K562 (cell line): ENCODE measurements around the gene AHSA1. TPM values are rescaled to one million over a fixed set of nuclear protein-coding genes. Genes with fewer than 3 reads are reported as not detected.

Experiments
- BACH1 ChIP-seq: fragments of 200-800 bp; sonication (Bioruptor generic); IDR thresholded peaks from 2 replicates; pipeline ENCODE4 v1.6.1; 2016; ENCODE audit warnings: missing genetic modification characterization, missing compliant biosample characterization
- CREB5 ChIP-seq: fragments of 250-450 bp; sonication (Bioruptor Pico); IDR thresholded peaks from 2 replicates; pipeline ENCODE4 v1.5.0; 2020; ENCODE audit warnings: mild to moderate bottlenecking
- CSDE1 ChIP-seq, 2 experiments: fragments of 450-650 bp; IDR thresholded peaks; 2 replicates each; pipeline ENCODE4 v1.6.1; 2016; ENCODE audit warnings: mild to moderate bottlenecking in 1 of 2
- E2F5 ChIP-seq: sonication (generic); formaldehyde crosslinking; IDR thresholded peaks from 2 replicates; pipeline ENCODE4 v1.8.0; 2022; ENCODE audit warnings: mild to moderate bottlenecking, missing genetic modification reagents
- HBP1 ChIP-seq: fragments of 450-650 bp; formaldehyde crosslinking; IDR thresholded peaks from 2 replicates; pipeline ENCODE4 v1.4.0; 2022; ENCODE audit warnings: missing genetic modification characterization
- HDAC3 ChIP-seq: fragments of 450-650 bp; IDR thresholded peaks from 2 replicates; pipeline ENCODE4 v1.6.1; 2018; ENCODE audit warnings: borderline replicate concordance, mild to moderate bottlenecking, moderate library complexity; ENCODE audit not compliant: partially characterized antibody
- HNRNPH1 ChIP-seq: fragments of 200-400 bp; formaldehyde crosslinking; optimal IDR thresholded peaks from 2 replicates; pipeline ENCODE3; 2017; ENCODE audit warnings: low read depth, mild to moderate bottlenecking, low read length, moderate library complexity
- HNRNPL ChIP-seq: fragments of 200-400 bp; formaldehyde crosslinking; IDR thresholded peaks from 2 replicates; pipeline ENCODE4 v1.6.1; 2017; ENCODE audit warnings: low read depth, mild to moderate bottlenecking, low read length
- ILK ChIP-seq: fragments of 450-650 bp; IDR thresholded peaks from 2 replicates; pipeline ENCODE4 v1.6.1; 2016; ENCODE audit warnings: missing genetic modification characterization, low read depth, mild to moderate bottlenecking, missing compliant biosample characterization, moderate library complexity, borderline replicate concordance
- NCOA1 ChIP-seq: fragments of 450-650 bp; IDR thresholded peaks from 2 replicates; pipeline ENCODE4 v1.6.1; 2016; ENCODE audit warnings: low read depth
- NCOA2 ChIP-seq, 2 experiments: fragments of 450-650 bp; IDR thresholded peaks; 2 replicates each; pipeline ENCODE4 v1.6.1; 2018; ENCODE audit warnings: mild to moderate bottlenecking in 2 of 2, moderate library complexity in 1 of 2; ENCODE audit not compliant: partially characterized antibody in 2 of 2
- NFRKB ChIP-seq: fragments of 450-650 bp; IDR thresholded peaks from 2 replicates; pipeline ENCODE4 v1.6.1; 2016; ENCODE audit warnings: low read depth
- RBFOX2 ChIP-seq: fragments of 200-400 bp; formaldehyde crosslinking; IDR thresholded peaks from 2 replicates; pipeline ENCODE4 v1.6.1; 2017; ENCODE audit warnings: low read depth, mild to moderate bottlenecking, low read length, moderate library complexity
- SIN3A ChIP-seq, 2 experiments: fragments of 150-350 bp in 1 of 2; IDR thresholded peaks; 2 replicates each; pipeline ENCODE4 v1.6.1; 2011 to 2016; ENCODE audit warnings: borderline replicate concordance in 2 of 2, low read depth in 2 of 2, low read length in 2 of 2, mild to moderate bottlenecking in 2 of 2, moderate library complexity in 2 of 2; ENCODE audit not compliant: control insufficient read depth in 1 of 2
- TEAD4 ChIP-seq, 2 experiments: sonication (generic) in 1 of 2; formaldehyde crosslinking in 1 of 2; IDR thresholded peaks; 2 replicates each; pipeline versions ENCODE4 v1.6.1 to v1.8.0; 2012 to 2022; ENCODE audit warnings: borderline replicate concordance in 1 of 2, inconsistent platforms in 1 of 2, low read length in 1 of 2, mild to moderate bottlenecking in 1 of 2, missing genetic modification reagents in 1 of 2
- ZBTB9 ChIP-seq: fragments of 450-650 bp; formaldehyde crosslinking; IDR thresholded peaks from 2 replicates; pipeline ENCODE4 v1.4.0; 2020; ENCODE audit warnings: mild to moderate bottlenecking, moderate library complexity
- ZNF778 ChIP-seq: fragments of 450-650 bp; formaldehyde crosslinking; IDR thresholded peaks from 2 replicates; pipeline ENCODE4 v1.4.0; 2020; ENCODE audit warnings: mild to moderate bottlenecking, moderate library complexity
- polyA plus RNA-seq, 8 experiments: library from polyadenylated mRNA; depleted of rRNA in 4 of 8; stranded (reverse) in 5 of 8; unstranded in 3 of 8; fragments of >200 nt; fragmentation: Nextera tagmentation in 2 of 8; fragmentation: Illumina TruSeq in 1 of 8; extraction: Ambion mirVana in 2 of 8; extraction: Trizol in 1 of 8; gene quantifications; 2 replicates each; pipeline versions ENCODE4 v1.2.1 to v1.2.3, GENCODE V29; 2011 to 2014; ENCODE audit warnings: inconsistent platforms in 1 of 8, missing spikeins in 1 of 8
- total RNA-seq, 7 experiments: library from RNA; depleted of rRNA in 6 of 7; stranded (reverse); fragments of >200 nt in 6 of 7; fragmentation: Illumina TruSeq in 2 of 7; extraction: Trizol in 2 of 7; gene quantifications; 2 replicates each; pipeline versions ENCODE4 v1.2.1 to v1.2.3, GENCODE V29; 2011 to 2021; ENCODE audit warnings: low replicate concordance in 1 of 7
- TF ChIP-seq, protein P1 (sequence below): fragments of 450-650 bp; IDR thresholded peaks from 2 replicates; pipeline ENCODE4 v1.6.1; 2017; ENCODE audit warnings: antibody characterized with exemption

Gene AHSA1
- total and polyA plus RNA-seq, 9 of the 15 experiments (the other 6 are each of a cell fraction or from before 2014, with no cell fraction given) = 41.4 to 317 (median 184) TPM

GRCh38 chr14:77457522-77458248 lies at the start of gene AHSA1, which contains the start of gene VIPAS39 (continued):
- no peak for TF ChIP-seq E2F5
- TF ChIP-seq ZNF778 (CRISPR knock-in tag) = no peak
- TF ChIP-seq, protein P1, sequence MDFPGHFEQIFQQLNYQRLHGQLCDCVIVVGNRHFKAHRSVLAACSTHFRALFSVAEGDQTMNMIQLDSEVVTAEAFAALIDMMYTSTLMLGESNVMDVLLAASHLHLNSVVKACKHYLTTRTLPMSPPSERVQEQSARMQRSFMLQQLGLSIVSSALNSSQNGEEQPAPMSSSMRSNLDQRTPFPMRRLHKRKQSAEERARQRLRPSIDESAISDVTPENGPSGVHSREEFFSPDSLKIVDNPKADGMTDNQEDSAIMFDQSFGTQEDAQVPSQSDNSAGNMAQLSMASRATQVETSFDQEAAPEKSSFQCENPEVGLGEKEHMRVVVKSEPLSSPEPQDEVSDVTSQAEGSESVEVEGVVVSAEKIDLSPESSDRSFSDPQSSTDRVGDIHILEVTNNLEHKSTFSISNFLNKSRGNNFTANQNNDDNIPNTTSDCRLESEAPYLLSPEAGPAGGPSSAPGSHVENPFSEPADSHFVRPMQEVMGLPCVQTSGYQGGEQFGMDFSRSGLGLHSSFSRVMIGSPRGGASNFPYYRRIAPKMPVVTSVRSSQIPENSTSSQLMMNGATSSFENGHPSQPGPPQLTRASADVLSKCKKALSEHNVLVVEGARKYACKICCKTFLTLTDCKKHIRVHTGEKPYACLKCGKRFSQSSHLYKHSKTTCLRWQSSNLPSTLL = no peak
- no peak for TF ChIP-seq CREB5 (CRISPR knock-in tag)
- TF ChIP-seq NFRKB = 0 out of 2 replicates have a peak, but pooled peaks have one; percentile 6
- TF ChIP-seq HNRNPL = no peak
- TF ChIP-seq HNRNPH1 = no peak
- peak; percentile 95 for TF ChIP-seq NCOA1
- peak; percentile 62; the same call in 1 of the 2 replicates for TF ChIP-seq BACH1
- TF ChIP-seq ZBTB9 (CRISPR knock-in tag) = peak; percentile 47; the same call in 1 of the 2 replicates
- no peak for TF ChIP-seq HDAC3
- TF ChIP-seq RBFOX2 = peak; percentile 92
- TF ChIP-seq SIN3A (IDR thresholded peaks at IDR 0.05; ENCODE audit: borderline replicate concordance in 2 of 2, control insufficient read depth in 1 of 2, low read depth in 2 of 2, low read length in 2 of 2) = peak in 1 of 2 experiments; percentile 65; a peak in 1 of 4 replicates
- no peak for TF ChIP-seq NCOA2 (IDR thresholded peaks at IDR 0.05; ENCODE audit: partially characterized antibody in 2 of 2)
- no peak for TF ChIP-seq ILK (tag)
- no peak for TF ChIP-seq TEAD4 (IDR thresholded peaks at IDR 0.05; ENCODE audit: low read length)
- no peak for TF ChIP-seq TEAD4 (CRISPR knock-in tag; IDR thresholded peaks at IDR 0.05; ENCODE audit: borderline replicate concordance)
- TF ChIP-seq CSDE1 (IDR thresholded peaks at IDR 0.05) = no peak
- TF ChIP-seq HBP1 = no peak
